GM23248 (cell line): ENCODE data around the gene CTIF. TPM values are rescaled to one million over a fixed set of nuclear protein-coding genes. Genes with fewer than 3 reads are reported as not detected.

Experiments used
- DNase-seq: peaks from one replicate; pipeline ENCODE4 v3.0.0-alpha.2; 2015
- H2AFZ ChIP-seq: fragments of 200-600 bp; sonication (generic); 2 replicates; pipeline ENCODE4 v1.6.1; 2016; ENCODE audit warnings: antibody characterized with exemption
- H3F3A ChIP-seq: fragments of 200-600 bp; sonication (generic); 2 replicates; pipeline ENCODE4 v1.6.1; 2016; ENCODE audit warnings: mild to moderate bottlenecking, antibody characterized with exemption, mixed run types; ENCODE audit not compliant: insufficient read depth
- H3K27ac ChIP-seq: fragments of 200-600 bp; sonication (generic); 2 replicates; pipeline ENCODE4 v1.5.1; 2016; ENCODE audit warnings: mild to moderate bottlenecking
- H3K27me3 ChIP-seq: fragments of 200-600 bp; sonication (generic); replicated peaks from 2 replicates; pipeline ENCODE4 v1.6.1; 2016; ENCODE audit warnings: mild to moderate bottlenecking; ENCODE audit not compliant: insufficient read depth
- H3K36me3 ChIP-seq: fragments of 200-600 bp; sonication (generic); 2 replicates; pipeline ENCODE4 v1.6.1; 2016; ENCODE audit warnings: low read depth, mild to moderate bottlenecking
- H3K4me1 ChIP-seq: fragments of 200-600 bp; sonication (generic); 2 replicates; pipeline ENCODE4 v1.6.1; 2016; ENCODE audit warnings: mild to moderate bottlenecking; ENCODE audit not compliant: insufficient read depth
- H3K4me2 ChIP-seq: fragments of 200-600 bp; sonication (generic); one replicate; pipeline ENCODE4 v1.6.1; 2016; ENCODE audit warnings: mild to moderate bottlenecking; ENCODE audit not compliant: unreplicated experiment
- H3K4me3 ChIP-seq: fragments of 200-600 bp; sonication (generic); 2 replicates; pipeline ENCODE4 v1.5.1; 2016; ENCODE audit warnings: mild to moderate bottlenecking
- H3K79me2 ChIP-seq: fragments of 200-600 bp; sonication (generic); 2 replicates; pipeline ENCODE4 v1.6.1; 2016; ENCODE audit warnings: mild to moderate bottlenecking; ENCODE audit not compliant: insufficient read depth
- H3K9ac ChIP-seq: fragments of 200-600 bp; sonication (generic); 2 replicates; pipeline ENCODE4 v1.6.1; 2016; ENCODE audit warnings: mild to moderate bottlenecking
- H3K9me2 ChIP-seq: fragments of 200-600 bp; sonication (generic); 2 replicates; pipeline ENCODE4 v1.6.1; 2016; ENCODE audit warnings: mixed run types, mild to moderate bottlenecking, moderate library complexity; ENCODE audit not compliant: insufficient read depth
- H3K9me3 ChIP-seq: fragments of 200-600 bp; sonication (generic); one replicate; pipeline ENCODE4 v1.6.1; 2017; ENCODE audit warnings: low read depth
- H4K20me1 ChIP-seq: fragments of 200-600 bp; sonication (generic); 2 replicates; pipeline ENCODE4 v1.6.0; 2016; ENCODE audit not compliant: insufficient read depth
- EZH2 ChIP-seq: fragments of 200-600 bp; sonication (generic); IDR thresholded peaks from 2 replicates; pipeline ENCODE4 v1.6.1; 2018; ENCODE audit warnings: antibody characterized with exemption, mild to moderate bottlenecking; ENCODE audit not compliant: insufficient read depth, poor library complexity, severe bottlenecking
- EZH2phosphoT487 ChIP-seq: fragments of 200-600 bp; sonication (generic); IDR thresholded peaks from 2 replicates; pipeline ENCODE4 v1.6.1; 2018; ENCODE audit warnings: antibody characterized with exemption, moderate library complexity, mild to moderate bottlenecking, low read depth; ENCODE audit not compliant: insufficient read depth
- WGBS, 2 experiments: methylation state at CpG; one replicate each; pipeline ENCODE4 v1.1.6; 2015 to 2017; ENCODE audit warnings: low lambda C conversion rate in 2 of 2, low coverage in 1 of 2; ENCODE audit errors: missing lambda C conversion rate in 2 of 2; 5-methylcytosine and 5-hydroxymethylcytosine counted together
- in situ Hi-C: fragments of 300-500 bp; cut with MboI; formaldehyde crosslinking; loops from 2 replicates; pipeline ENCODE4 v1.15.0; 2020
- polyA plus RNA-seq: library from polyadenylated mRNA; unstranded; fragments of >200 nt; fragmentation: Nextera tagmentation; extraction: Ambion mirVana; gene quantifications from 2 replicates; pipeline ENCODE4 v1.2.1, GENCODE V29; 2016
- total RNA-seq: library from RNA; depleted of rRNA; stranded (reverse); fragments of >200 nt; shearing (Covaris generic); gene quantifications from 2 replicates; pipeline ENCODE4 v1.2.3, GENCODE V29; 2014

Gene CTIF
- total and polyA plus RNA-seq, 2 experiments from 2014 or later = 21.5 to 46.8 TPM

DNA sequence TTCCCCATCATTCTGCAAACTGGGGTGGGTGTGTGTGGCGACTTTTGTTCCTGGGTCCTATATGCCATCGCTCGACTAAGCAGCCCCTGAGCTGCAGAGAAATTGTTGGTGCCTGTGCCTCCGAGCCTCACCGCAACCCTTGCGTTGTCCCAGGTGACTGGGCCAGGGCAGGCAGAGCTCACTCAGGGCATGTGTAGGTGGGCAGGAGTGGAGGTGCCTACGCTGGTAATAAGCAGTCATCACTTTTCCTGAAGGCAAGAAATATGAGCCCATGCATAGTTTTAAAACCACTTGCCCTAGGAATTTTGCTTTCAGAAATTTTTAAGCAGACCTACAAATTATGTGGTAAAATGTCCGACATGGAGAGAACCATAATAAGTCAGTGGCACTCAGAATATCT lies 214.1 kb downstream of the CTIF start:
- in situ Hi-C loops = no loop called here
- 88 to 92% methylated on average over 8 of the region's 8 CpGs for WGBS, 2 experiments

DNA sequence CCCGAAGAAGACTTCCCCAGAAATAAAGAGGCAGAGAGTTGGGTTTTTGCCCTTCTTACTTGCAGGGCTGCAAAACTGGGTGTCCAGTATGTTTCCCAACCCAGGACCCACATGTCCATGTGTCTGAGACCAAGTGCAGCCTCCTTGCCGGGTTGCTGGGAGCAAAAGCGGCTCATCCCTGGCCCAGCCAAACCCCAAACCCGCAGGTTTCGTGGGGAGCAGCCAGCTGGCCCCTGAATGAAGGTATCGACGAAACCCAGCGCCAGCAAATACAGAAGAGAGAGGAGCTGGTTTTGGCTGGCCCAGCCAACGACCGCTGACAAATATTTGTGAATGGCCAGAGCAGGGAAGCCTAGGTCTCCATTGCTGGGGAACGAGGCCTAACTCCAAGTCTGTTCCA lies 214.9 kb downstream of the CTIF start:
- no peak overlapping the region for H3K4me2 ChIP-seq
- no peaks in the 10 kb centered on the region for H3K9me2 ChIP-seq
- H3K4me1 ChIP-seq = peaks cover 16% of the 10 kb centered on the region
- H3K79me2 ChIP-seq = no peaks in the 10 kb centered on the region; the same call in 1 of the 2 replicates
- H3F3A ChIP-seq = peaks cover 5% of the 10 kb centered on the region; the same call in 1 of the 2 replicates
- H2AFZ ChIP-seq = no peak overlapping the region
- peaks cover 4% of the 10 kb centered on the region; the same call in 1 of the 2 replicates for H3K36me3 ChIP-seq
- no peaks in the 10 kb centered on the region for H4K20me1 ChIP-seq
- in situ Hi-C loops = no loop called here
- TF ChIP-seq EZH2 (no peak), EZH2phosphoT487 (no peak)
- no peak for DNase-seq
- no peak overlapping the region for H3K4me3 ChIP-seq
- H3K9me3 ChIP-seq = no peaks in the 10 kb centered on the region
- WGBS, 2 experiments = 96 to 97% methylated on average over 11 of the region's 11 CpGs
- H3K27ac ChIP-seq = no peak overlapping the region
- H3K9ac ChIP-seq = no peak overlapping the region
- no peaks in the 10 kb centered on the region for H3K27me3 ChIP-seq

More for the DNA sequence above, 214.1 kb downstream of the CTIF start:
- no peak for DNase-seq
- H4K20me1 ChIP-seq = no peaks in the 10 kb centered on the region
- no peak overlapping the region for H2AFZ ChIP-seq
- no peak overlapping the region for H3K27ac ChIP-seq
- H3K4me3 ChIP-seq = no peak overlapping the region
- H3K27me3 ChIP-seq = no peaks in the 10 kb centered on the region
- no peaks in the 10 kb centered on the region for H3K9me3 ChIP-seq
- peaks cover 5% of the 10 kb centered on the region; the same call in 1 of the 2 replicates for H3F3A ChIP-seq
- no peaks in the 10 kb centered on the region; the same call in 1 of the 2 replicates for H3K79me2 ChIP-seq
- no peaks in the 10 kb centered on the region for H3K9me2 ChIP-seq
- H3K9ac ChIP-seq = no peak overlapping the region
- peaks cover 4% of the 10 kb centered on the region; the same call in 1 of the 2 replicates for H3K36me3 ChIP-seq
- peaks cover 16% of the 10 kb centered on the region for H3K4me1 ChIP-seq
- H3K4me2 ChIP-seq = no peak overlapping the region
- TF ChIP-seq EZH2phosphoT487 = no peak
- TF ChIP-seq EZH2 = no peak

DNA sequence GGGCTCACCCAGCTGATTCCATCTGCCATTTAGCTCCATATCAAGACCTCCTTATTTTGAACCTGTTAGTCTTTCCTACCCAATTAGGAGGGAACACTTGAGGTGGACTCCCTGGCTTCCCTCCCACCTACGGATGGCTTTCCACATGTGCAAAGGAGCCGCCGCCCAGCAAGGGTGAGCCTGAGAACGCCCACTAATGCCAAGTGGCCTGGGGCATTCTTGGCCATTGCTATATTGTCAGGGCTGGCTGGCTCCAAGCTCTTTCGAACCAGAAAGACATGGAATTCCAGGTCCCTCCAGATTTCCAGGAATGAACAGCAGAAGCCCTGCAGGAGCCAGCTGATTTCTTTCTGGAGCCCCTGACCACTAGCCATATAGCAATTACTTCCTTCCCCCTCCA lies 215.7 kb downstream of the CTIF start:
- TF ChIP-seq EZH2phosphoT487 (no peak), EZH2 (no peak)
- Histone ChIP-seq H3K27me3 (no peaks in the 10 kb centered on the region), H3F3A (peaks cover 5% of the 10 kb centered on the region; the same call in 1 of the 2 replicates), H3K36me3 (peaks cover 4% of the 10 kb centered on the region; the same call in 1 of the 2 replicates), H3K79me2 (no peaks in the 10 kb centered on the region; the same call in 1 of the 2 replicates), H3K9ac (no peak overlapping the region), H3K4me1 (peaks cover 13% of the 10 kb centered on the region), H3K9me3 (no peaks in the 10 kb centered on the region), H4K20me1 (no peaks in the 10 kb centered on the region), H2AFZ (no peak overlapping the region), H3K4me2 (no peak overlapping the region), H3K4me3 (no peak overlapping the region), H3K9me2 (no peaks in the 10 kb centered on the region), H3K27ac (no peak overlapping the region)
- in situ Hi-C loops = no loop called here
- WGBS, 2 experiments = 89 to 90% methylated on average over 5 of the region's 5 CpGs
- no peak for DNase-seq

DNA sequence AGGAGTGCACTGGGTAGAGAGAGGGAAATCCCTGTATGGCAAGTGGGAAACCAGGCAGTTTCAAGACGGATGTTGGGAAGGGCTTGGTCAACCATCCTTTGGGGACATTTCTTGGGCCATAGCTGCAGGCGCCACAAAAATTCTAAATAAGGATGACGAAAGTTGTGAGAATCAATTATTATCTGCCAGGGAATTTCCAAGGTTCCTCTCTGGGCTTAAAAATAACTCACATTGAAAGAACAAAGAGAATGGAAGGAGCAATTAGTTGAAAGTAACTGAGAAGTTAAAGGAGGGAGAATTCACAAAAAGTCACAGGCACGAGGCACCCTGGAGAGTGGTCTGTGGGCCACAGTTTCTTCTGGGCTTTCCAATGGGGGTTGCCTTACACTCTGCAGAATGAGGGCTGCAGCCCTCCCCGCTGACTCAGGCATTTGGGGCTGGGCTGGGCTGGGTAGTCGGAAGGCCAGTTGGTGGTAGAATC lies 216.2 kb downstream of the CTIF start:
- no peak overlapping the region for H3K4me3 ChIP-seq
- TF ChIP-seq EZH2phosphoT487 (no peak), EZH2 (no peak)
- H3K79me2 ChIP-seq = no peaks in the 10 kb centered on the region; the same call in 1 of the 2 replicates
- H4K20me1 ChIP-seq = no peaks in the 10 kb centered on the region
- H3K36me3 ChIP-seq = peaks cover 4% of the 10 kb centered on the region; the same call in 1 of the 2 replicates
- H3K4me2 ChIP-seq = no peak overlapping the region
- no peak overlapping the region for H3K9ac ChIP-seq
- no peak overlapping the region for H2AFZ ChIP-seq
- no peak overlapping the region for H3K27ac ChIP-seq
- H3F3A ChIP-seq = peaks cover 4% of the 10 kb centered on the region; the same call in 1 of the 2 replicates
- H3K4me1 ChIP-seq = peaks cover 10% of the 10 kb centered on the region
- in situ Hi-C loops = no loop called here
- 89 to 91% methylated on average over 6 of the region's 6 CpGs for WGBS, 2 experiments
- H3K9me2 ChIP-seq = no peaks in the 10 kb centered on the region
- H3K27me3 ChIP-seq = no peaks in the 10 kb centered on the region
- DNase-seq = no peak
- H3K9me3 ChIP-seq = no peaks in the 10 kb centered on the region
